OCI-LY7 (cell line): ENCODE results near the gene FIP1L1.

Source experiments
- CTCF ChIP-seq: fragments of 200-600 bp; sonication (generic); conservative IDR thresholded peaks from 2 replicates; pipeline ENCODE4 v1.5.1; 2014; ENCODE audit warnings: mild to moderate bottlenecking, antibody characterized with exemption, low read length, moderate library complexity, mixed read lengths
- EZH2phosphoT487 ChIP-seq: fragments of 200-600 bp; sonication (generic); IDR thresholded peaks from 2 replicates; pipeline ENCODE4 v1.6.1; 2018; ENCODE audit warnings: low read depth, borderline replicate concordance, mild to moderate bottlenecking, mixed run types, antibody characterized with exemption, low read length, moderate library complexity, mixed read lengths

DNA sequence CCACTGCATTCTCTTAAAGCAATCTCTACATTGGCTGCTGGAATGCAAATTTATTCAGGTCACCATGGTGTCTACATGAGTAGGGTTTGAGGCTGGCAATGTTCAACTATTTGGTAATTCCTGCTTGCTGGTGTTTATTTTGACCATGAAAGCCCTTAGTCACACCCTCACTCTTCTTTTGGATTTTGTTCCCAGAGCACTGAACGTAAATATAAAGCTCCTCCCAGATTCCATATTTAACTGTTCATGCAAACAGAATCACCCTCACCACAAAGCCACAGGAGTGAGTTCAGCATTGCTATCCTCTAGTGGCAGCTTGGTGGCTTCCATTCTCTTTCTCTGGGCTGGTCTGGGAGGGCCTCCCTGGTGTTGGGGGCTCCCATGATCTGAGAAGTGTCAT is 131.0 kb downstream of the FIP1L1 start:
- no peak for TF ChIP-seq CTCF
- no peak for TF ChIP-seq EZH2phosphoT487
